Measurements from ENCODE around the gene PRELID3B. TPM values are rescaled to one million over a fixed set of nuclear protein-coding genes. Genes with fewer than 3 reads are reported as not detected.

The PRELID3B gene
- total RNA-seq, 1 donor from 2014 or later = 40.0 TPM

- DNase-seq (ENCODE audit: low spot score) = no peak
These were observed 46.9 kb downstream of the PRELID3B start for GRCh38 chr20:58995461-58996225.

DNA sequence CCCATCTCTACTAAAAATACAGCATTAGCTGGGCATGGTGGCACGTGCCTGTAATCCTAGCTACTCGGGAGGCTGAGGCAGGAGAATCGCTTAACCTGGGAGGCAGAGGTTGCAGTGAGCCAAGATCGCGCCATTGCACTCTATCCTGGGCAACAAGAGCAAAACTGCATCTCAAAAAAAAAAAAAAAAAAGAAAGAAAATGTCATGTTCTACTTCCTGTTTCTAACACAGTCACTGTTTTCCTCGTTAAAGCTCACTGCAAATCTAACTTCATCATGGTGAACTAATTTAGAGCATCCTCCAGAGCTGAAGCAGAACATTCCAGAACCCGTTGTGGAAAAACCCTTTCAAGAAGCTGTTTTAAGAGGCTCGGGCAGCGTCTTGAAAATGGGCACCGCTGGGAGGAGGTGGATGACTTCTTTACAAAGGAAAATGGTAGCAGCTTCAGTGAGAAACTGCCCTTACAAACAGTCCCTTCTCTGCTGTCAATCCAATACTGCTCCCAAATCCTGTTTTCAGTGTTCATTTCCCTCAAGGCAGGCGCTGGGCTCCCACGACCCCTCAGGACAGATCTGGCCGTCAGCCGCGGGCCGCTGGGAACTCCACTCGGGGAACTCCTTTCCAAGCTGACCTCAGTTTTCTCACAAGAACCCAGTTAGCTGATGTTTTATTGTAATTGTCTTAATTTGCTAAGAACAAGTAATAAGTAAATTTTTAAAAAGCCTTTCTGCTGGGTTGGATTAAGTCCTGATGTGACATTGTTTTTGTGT is 48.0 kb downstream of the PRELID3B start:
- no peak for DNase-seq (ENCODE audit: low spot score)

- DNase-seq (ENCODE audit: low spot score) = no peak
These were observed 49.0 kb downstream of the PRELID3B start for GRCh38 chr20:58993332-58994248.

DNA sequence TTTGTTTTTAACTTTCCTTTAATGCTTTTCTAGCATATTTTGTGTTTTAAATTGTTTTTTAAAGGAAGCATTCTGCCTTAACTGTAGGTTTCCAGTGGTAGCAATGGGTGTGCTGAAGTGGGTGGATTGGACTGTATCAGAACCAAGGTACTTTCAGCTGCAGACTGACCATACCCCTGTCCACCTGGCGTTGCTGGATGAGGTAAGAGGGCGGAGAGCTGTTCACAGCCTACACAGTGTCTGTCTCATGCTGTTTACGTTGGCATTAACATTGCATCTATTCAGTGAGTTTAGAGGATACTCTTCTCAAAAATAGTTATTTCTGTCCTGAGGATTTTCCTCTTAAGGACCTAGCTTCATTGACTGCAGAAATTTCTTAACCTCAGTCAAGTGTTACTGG is 49.7 kb downstream of the PRELID3B start:
- DNase-seq (ENCODE audit: low spot score) = no peak

DNA sequence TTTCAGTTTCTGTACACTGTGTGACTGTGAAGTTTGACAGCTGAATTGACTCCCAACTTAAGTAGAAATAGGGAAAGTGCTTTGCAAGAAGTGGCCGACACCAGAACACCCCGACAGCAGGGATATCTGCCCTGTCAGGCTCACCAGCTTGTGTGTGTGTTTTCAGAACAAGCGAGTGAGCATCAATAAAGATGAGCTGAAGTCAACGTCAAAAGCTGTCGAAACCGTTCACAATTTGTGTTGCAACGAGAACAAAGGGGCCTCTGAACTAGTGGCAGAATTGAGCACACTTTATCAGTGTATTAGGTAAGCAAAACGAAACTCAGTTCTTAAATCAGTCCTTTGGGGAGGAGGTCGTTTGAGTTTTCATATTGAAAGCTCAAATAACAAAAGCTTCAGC is 50.9 kb downstream of the PRELID3B start:
- DNase-seq (ENCODE audit: low spot score) = no peak

DNA sequence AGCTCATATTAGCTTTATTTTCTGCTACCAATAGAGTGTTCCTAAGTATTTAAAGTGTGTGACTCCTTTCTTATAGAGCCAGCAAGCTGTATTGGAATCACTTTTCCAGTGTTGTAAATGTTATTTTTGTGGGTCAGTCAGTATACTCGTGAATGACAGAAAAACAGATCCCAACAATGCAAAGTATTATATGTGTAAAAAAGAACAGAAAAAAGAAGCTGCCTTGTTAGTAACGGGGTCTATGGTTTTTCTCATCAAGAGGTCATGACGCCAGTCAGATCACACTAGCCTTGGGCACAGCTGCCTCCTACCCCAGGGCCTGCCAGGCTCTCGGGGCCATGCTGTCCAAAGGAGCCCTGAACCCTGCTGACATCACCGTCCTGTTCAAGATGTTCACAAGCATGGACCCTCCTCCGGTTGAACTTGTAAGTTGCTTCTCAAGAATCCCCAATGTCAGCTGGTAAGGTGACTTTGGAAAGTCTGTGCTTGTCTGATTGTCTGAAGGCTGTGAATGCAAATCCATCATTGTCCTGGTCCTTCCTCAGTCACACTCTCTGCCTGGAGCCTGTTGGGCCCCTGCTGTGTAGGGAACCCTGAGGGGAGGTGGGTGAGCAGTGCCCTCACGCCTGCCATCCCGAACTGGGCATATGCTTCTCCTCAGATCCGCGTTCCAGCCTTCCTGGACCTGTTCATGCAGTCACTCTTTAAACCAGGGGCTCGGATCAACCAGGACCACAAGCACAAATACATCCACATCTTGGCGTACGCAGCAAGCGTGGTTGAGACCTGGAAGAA is 51.7 kb downstream of the PRELID3B start:
- no peak for DNase-seq (ENCODE audit: low spot score)

DNA sequence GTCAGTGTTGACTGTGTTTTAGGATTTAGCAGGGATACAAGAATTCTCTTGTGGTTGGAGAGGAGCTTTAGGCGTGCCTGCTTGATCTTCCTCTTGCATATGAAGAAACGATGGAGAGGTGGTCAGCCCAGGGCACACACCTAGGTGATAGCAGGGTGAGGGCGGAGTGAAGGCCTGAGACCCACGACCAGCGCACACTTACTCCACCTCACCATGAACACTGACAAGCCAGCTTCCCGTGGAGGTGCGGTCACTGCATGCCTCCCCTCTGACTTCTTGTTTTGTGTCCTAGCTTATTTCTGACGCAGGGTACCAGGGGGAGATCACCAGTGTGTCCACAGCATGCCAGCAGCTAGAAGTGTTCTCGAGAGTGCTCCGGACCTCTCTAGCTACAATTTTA is 53.4 kb downstream of the PRELID3B start:
- no peak for DNase-seq (ENCODE audit: low spot score)

GRCh38 chr20:58988565-58988882 is 54.1 kb downstream of the PRELID3B start:
- DNase-seq (ENCODE audit: low spot score) = no peak

- no peak for DNase-seq (ENCODE audit: low spot score)
These were observed 54.6 kb downstream of the PRELID3B start for GRCh38 chr20:58987790-58988564.

DNA sequence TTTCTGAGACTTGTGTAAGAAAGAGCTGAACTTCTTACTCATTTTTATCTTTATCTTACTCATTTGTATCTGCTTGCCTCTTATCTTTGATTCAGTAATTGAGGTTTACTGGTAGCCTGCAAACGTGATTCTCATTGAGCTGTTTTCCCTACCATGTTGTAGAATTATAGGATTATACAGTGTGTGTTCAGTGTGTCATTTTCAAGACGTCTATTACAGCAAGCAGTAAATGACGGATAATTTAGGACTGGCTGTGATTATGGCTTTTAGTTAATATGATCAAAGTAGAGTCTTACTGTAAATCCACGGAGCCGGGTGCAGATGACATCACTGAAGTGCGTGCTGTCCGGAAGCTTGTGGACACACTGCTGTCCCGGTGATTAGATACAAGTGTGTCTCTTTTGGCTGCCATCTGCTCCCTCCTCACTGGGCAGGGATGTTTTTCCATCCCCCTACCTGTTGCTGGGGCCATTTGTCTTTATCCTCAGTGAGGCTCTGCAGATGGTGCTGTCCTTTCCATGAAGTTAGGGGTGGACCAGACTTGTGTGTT is 55.5 kb downstream of the PRELID3B start:
- no peak for DNase-seq (ENCODE audit: low spot score)

- no peak for DNase-seq (ENCODE audit: low spot score)
These were observed 56.2 kb downstream of the PRELID3B start for GRCh38 chr20:58986286-58986967.

DNA sequence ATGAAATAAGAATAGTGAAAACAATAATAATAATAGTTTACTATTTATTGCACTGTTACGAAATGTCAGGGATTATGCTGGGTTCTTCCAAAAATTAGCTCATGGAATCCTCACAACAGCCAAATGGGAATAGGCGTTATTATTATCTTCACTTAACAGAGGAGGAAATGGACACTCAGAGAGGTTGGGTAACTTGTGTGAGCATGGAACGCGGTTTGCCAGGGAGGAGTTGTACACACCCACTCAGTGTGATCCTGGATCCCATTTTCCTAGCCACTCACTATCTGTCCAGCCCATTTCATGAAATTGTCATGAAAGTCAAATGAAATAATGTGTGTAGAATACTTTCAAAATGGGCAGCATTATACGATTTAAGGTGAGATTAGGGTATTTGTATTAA is 56.9 kb downstream of the PRELID3B start:
- DNase-seq (ENCODE audit: low spot score) = no peak

GRCh38 chr20:58984691-58985090 is 57.9 kb downstream of the PRELID3B start:
- DNase-seq (ENCODE audit: low spot score) = no peak

Other genes with a start within 250 kb of the PRELID3B start
- gene GNAS-AS1, start 191.9 kb downstream of the PRELID3B start, total RNA-seq (ENCODE audit: insufficient read depth, low replicate concordance) = 4.1 TPM
- gene GNAS, start 190.1 kb downstream of the PRELID3B start, total RNA-seq (ENCODE audit: insufficient read depth, low replicate concordance) = 248 TPM
- 28.2 TPM for gene NELFCD, start 61.5 kb downstream of the PRELID3B start, total RNA-seq (ENCODE audit: insufficient read depth, low replicate concordance)
- gene CTSZ, start 35.5 kb downstream of the PRELID3B start, total RNA-seq (ENCODE audit: insufficient read depth, low replicate concordance) = 131 TPM
- gene TUBB1, start 23.4 kb downstream of the PRELID3B start, total RNA-seq (ENCODE audit: insufficient read depth, low replicate concordance) = 2.4 TPM
- gene ATP5F1E, start 10.5 kb downstream of the PRELID3B start, total RNA-seq (ENCODE audit: insufficient read depth, low replicate concordance) = 34.7 TPM
- 0.96 TPM for gene ZNF831, start 121.0 kb upstream of the PRELID3B start, total RNA-seq (ENCODE audit: insufficient read depth, low replicate concordance)

Measured in umbilical cord (tissue), 2 donors.